ENCODE measurements around the gene SDK1.

SDK1 gene

GRCh38 chr7:3943779-3944520 is 642.9 kb downstream of the SDK1 start:
- TF ChIP-seq CTCF (IDR thresholded peaks at IDR 0.05; ENCODE audit: low read depth, low read length), result no peak
- DNase-seq (ENCODE audit: extremely low read depth, low read depth), result no peak

GRCh38 chr7:3949242-3949640 is 648.2 kb downstream of the SDK1 start:
- TF ChIP-seq CTCF (IDR thresholded peaks at IDR 0.05; ENCODE audit: low read depth, low read length), result no peak
- DNase-seq (ENCODE audit: extremely low read depth, low read depth), result no peak

GRCh38 chr7:3950249-3950648 is 649.2 kb downstream of the SDK1 start:
- DNase-seq (ENCODE audit: extremely low read depth, low read depth), result no peak
- TF ChIP-seq CTCF (IDR thresholded peaks at IDR 0.05; ENCODE audit: low read depth, low read length), result no peak

- no peak for DNase-seq (ENCODE audit: extremely low read depth, low read depth)
- TF ChIP-seq CTCF (IDR thresholded peaks at IDR 0.05; ENCODE audit: low read depth, low read length), result no peak
Observed at GRCh38 chr7:3951316-3952055, 650.4 kb downstream of the SDK1 start.

GRCh38 chr7:3953133-3953532 is 652.1 kb downstream of the SDK1 start:
- no peak for TF ChIP-seq CTCF (IDR thresholded peaks at IDR 0.05; ENCODE audit: low read depth, low read length)
- no peak for DNase-seq (ENCODE audit: extremely low read depth, low read depth)

- DNase-seq (ENCODE audit: extremely low read depth, low read depth), result no peak
- TF ChIP-seq CTCF (IDR thresholded peaks at IDR 0.05; ENCODE audit: low read depth, low read length), result no peak
Observed at GRCh38 chr7:3953946-3954345, 652.9 kb downstream of the SDK1 start.

- no peak for DNase-seq (ENCODE audit: extremely low read depth, low read depth)
- no peak for TF ChIP-seq CTCF (IDR thresholded peaks at IDR 0.05; ENCODE audit: low read depth, low read length)
Observed at GRCh38 chr7:3955026-3955425, 654.0 kb downstream of the SDK1 start.
